Left forelimb (tissue), 1 donor: ENCODE data around the gene SLC38A10.

Experiments
- DNase-seq: peaks from one replicate; pipeline ENCODE4 v3.0.0-alpha.2; 2018; ENCODE audit warnings: low spot score

The SLC38A10 gene

DNA sequence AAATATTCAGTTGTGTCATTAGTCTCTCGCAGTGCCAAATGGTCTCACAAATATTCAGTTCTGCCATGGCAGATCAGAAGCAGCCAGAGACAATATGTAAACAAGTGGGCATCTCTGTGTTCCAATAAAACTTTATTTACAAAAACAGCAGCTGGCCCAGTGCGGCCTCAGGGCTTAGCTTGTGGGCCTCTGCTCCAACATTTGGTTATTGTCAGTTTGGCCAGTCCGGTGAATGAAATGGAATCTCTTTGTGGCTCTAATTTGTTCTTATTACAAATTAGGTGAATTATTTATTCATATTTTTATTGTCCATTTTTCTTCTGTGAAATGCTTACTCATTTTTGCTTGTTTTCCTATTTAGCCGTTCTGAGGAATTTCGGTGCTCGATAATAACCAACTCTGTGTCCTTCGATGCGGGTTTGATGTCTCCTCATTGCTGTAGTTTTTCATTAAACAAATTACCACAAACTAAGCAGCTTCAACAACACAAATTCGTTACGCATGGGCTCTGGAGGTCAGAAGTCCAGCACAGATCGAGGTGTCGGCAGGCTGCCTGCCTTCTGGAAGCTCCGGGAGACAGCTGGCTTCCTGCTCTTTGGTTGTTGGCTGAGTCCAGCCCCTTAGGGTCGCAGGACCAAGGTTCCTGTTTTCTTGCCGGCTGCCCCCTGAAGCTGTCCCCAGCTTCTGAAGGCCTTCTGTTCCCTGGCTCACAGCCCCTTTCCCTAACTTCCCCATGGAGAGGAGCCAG, 4.1 kb upstream of the SLC38A10 start:
- no peak for DNase-seq

- no peak for DNase-seq
Measured at GRCh38 chr17:81298325-81298990, 3.4 kb upstream of the SLC38A10 start.

GRCh38 chr17:81295676-81296381, 722 bp upstream of the SLC38A10 start:
- DNase-seq: no peak

DNA sequence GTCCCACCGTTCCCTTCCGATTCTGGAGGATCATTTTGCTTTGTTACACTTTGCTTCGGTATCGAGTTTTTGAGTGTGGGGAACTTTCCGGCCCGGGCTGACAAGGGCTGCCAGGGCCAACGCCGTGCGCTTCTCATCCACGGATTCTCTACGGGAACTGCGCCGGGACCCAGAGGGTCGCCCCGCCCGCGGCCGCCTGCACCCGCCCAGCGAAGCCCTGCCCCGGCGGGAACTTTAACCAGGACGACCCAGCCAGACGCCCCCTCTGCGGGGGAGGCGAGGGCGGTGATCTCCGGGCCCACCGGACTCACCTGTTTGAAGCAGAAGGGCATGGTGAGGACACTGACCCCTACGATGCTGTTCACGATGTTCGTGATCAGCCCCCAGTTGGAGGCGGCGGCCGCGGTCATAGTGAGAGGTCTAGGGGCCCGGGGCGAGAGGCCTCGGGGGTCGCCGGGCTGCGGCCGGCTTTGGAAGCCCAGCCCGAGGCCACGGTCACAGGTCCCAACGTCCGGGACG, 536 bp downstream of the SLC38A10 start:
- no peak for DNase-seq

DNA sequence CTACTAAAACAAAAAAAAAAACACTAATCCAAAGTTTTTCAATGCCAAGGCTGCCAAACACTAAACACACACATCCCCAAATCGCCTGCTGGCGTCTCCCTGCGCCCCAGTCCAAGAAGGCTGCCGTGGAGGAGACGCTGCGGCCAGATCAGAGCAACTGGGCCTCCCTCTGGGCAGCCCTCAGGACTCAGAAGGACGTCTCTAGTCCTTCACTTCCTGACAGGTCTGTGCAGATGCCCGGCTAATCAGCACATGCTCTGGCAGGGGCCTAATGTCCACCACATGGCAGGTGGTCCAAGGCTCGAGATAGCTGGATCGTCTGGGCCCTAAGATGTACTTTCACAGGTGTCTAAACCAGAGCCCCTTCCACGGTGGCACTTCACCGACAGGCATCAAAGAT, 2.7 kb downstream of the SLC38A10 start:
- no peak for DNase-seq

DNA sequence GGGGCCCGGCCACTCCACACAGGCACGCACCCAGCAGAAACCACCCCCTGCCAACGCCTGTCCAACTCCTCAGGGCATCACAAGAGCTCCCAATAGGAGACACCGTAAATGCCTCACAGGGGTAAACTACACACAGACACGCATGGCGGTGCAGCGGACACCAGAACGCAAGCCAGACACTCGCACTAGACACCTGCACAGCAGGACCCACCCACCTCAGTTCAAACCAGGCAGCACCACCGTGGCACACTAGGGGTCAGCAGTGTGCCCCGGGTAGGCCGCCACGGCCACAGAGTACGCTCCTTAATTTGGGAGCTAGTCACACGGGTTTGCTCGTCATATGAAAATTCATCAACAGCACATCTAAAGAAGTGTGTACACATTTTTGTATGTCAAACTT, 3.4 kb downstream of the SLC38A10 start:
- no peak for DNase-seq

- DNase-seq: no peak
Measured at GRCh38 chr17:81290230-81290629, 4.9 kb downstream of the SLC38A10 start.

- DNase-seq: no peak
Measured at GRCh38 chr17:81289627-81290026, 5.5 kb downstream of the SLC38A10 start.

DNA sequence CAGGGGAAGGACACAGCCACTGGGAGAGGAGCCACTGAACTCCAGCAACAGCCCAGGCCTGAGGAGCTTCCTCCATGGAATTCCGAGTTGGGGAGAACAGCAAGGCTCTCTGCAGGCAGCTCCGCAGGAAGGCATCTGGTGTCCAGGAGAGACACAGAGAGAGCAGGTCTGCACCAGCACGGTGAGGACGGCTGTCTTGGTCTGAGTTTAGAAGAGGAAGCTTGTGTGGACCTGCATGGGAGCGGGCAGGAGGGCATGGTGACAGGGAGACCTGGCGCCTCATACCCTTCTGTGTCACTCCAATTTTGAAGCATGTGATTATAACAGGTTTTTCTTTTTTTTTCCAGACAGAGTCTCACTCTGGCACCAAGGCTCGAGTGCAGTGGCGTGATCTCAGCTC, 6.4 kb downstream of the SLC38A10 start:
- DNase-seq: no peak

DNA sequence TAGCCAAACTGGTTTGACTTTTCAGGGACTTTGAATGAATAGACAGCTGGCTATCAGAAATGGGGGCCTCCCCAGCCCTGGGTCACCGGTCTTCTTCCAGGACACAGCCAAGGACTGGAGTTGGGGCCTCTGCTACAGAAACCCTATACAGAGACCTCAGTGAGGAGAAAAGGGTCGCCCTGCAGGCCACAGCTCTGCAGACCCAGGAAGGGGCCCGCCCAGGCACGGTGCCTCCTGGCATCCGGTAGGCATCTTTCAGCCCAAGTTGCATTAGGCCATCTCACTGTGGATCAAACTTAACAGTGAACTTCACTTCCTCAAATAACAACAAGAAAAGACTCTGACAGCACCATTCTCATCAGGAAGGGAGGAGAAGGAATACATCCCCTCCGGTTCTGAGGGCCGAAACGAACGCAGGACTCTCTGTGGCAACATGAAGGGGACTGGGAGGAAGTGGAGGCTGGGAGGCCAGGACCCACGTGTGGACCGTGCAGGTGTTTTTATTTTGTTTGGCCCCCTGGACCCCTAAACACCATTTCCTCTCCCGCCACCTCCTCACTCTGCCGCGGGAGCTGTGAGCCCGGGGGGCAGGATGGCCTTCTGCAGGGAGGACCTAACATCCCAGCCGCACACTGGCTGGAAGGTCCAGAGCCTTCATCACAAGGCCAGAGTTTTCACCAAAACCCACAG, 7.2 kb downstream of the SLC38A10 start:
- no peak for DNase-seq

DNA sequence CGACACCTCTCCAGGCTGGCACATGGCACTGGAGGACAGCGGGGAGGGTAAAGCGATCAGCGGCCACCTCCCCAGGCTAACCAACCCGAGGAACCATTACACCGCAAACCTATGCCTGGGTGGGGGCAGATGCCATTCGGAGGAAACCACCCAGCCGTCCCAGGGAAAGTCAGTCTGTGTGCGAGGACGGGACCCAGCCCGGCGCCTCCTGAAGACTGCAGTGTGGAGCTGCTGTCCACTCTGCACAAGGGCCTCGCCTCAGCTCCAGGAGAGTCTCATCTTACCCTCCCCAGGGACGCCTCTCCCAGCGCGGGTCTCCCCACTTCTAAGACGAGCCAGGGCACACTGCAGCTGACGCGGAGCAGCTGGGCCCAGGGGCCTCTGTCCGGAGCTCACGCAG, 8.0 kb downstream of the SLC38A10 start:
- DNase-seq: no peak

DNA sequence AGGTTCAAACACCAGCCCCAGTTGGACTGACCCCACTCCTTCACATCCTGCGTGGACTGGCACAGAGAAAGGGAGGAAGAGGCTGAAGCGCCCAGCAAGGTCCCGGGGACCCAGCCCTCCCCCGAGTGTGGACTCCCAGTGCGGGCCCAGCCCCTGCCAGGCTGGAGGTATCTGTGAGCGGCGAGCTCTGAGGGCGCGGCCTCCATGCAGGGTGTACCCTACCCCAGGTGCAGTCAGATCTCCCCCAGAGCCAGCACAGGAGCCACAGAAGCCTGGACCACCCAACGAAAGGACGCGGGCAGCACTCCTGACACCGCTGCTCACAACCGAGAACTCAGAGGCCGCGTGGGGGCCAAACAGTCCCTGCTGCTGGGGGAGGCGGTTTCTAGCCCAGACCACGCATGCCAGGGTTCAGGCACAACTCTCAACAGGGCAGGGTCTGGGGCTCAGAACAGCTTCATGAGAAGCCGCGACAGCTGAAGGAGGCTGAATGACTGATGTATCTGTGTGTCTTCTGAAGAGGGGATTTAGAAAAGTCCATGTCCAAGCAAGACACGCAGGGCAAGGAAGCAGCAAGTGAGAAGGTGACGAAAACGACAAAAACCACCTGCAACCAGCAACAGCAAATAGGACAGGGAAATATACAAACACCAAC, 8.5 kb downstream of the SLC38A10 start:
- DNase-seq: no peak

DNA sequence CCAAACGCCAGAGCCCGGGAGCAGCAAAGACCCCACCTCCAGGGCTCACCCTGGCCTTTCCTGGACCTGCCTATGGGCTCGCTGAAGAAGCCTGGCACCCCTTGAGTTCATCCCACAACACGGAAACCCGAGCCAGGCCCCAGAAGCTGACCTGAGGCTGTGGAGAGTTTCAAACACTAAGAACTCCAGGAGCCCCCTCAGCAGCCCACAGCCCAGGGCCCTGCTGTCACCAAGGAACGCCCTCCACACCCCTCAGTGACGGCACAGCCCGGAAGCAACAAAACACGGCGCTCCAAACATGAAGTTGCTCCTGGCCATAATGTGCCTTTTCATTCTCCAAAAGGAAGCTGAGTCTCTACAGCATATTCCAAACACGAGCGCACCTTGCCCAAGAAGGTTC, 9.2 kb downstream of the SLC38A10 start:
- DNase-seq: no peak

DNA sequence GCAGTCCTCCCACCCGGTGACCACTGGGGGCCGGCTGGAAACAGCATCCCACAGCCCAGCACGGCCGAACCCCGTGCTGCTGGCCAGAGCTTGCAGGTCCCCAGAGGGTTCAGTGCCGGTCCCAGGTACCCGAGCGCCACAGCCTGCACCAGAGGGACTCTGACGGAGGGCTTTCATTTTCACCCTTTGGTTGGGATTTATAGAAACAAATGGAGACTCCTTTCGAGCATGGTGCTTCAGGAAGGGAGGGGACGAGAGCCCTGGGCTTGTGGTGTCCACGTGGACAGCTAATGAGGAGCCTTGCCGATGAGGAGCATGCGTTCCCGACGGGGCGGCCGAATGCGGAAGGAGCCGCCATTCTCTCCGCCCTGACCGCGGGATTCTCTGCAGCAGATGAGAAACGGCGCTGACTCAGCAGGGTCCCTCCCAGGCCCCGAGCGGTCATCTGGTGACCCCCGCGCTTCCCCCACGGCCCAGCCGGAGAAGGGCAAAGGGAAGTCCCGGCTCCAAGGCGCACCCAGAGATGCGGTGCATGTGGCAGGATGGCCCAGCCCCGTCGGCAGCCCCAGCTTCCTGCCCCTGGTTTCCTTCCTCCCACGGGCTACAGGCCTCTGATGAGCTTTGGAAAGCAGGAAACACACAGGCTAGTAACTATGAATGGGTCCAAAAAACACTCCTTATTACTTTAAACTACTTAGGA, 9.8 kb downstream of the SLC38A10 start:
- DNase-seq: peak; percentile 84

DNA sequence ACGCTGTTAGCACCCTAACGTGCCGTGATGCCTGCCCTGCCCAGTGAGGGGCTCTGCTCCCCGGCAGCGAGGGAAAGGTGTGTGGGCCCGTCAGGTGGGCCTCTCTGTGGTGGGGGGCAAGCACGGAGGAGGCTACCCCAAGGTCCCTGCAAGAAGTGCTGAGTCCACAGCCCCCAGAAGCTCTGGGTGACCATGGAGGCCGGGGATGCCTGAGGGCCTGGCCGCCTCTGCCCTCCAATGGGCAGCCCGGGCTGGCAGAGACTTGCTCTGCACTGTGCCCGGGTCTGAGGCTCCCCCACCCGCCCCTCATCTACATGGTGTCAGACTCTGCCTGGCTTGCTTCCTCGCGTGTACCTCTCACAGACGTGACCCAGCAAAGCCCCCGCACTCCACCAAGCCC, 12.2 kb downstream of the SLC38A10 start:
- no peak for DNase-seq

GRCh38 chr17:81282141-81282540, 13.0 kb downstream of the SLC38A10 start:
- no peak for DNase-seq

DNA sequence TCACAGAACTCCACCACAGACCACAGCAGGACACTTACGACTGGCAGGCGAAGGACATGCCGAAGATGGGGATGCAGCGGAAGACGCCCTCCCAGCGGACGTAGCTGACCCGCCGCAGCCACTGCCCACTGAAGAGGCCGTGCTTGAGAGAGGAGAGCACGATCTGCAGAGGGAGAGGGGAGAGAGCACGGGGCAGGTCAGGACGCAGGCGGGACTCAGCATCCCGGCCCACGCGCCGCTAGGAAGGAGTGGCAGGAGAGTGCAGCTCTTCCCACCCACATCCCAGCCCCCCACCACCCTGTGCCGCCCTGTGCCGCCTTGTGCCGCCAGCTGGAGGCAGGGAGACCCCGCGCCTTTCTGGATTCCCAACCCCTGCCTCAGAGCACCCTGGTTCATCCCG, 14.5 kb downstream of the SLC38A10 start:
- DNase-seq: no peak

DNA sequence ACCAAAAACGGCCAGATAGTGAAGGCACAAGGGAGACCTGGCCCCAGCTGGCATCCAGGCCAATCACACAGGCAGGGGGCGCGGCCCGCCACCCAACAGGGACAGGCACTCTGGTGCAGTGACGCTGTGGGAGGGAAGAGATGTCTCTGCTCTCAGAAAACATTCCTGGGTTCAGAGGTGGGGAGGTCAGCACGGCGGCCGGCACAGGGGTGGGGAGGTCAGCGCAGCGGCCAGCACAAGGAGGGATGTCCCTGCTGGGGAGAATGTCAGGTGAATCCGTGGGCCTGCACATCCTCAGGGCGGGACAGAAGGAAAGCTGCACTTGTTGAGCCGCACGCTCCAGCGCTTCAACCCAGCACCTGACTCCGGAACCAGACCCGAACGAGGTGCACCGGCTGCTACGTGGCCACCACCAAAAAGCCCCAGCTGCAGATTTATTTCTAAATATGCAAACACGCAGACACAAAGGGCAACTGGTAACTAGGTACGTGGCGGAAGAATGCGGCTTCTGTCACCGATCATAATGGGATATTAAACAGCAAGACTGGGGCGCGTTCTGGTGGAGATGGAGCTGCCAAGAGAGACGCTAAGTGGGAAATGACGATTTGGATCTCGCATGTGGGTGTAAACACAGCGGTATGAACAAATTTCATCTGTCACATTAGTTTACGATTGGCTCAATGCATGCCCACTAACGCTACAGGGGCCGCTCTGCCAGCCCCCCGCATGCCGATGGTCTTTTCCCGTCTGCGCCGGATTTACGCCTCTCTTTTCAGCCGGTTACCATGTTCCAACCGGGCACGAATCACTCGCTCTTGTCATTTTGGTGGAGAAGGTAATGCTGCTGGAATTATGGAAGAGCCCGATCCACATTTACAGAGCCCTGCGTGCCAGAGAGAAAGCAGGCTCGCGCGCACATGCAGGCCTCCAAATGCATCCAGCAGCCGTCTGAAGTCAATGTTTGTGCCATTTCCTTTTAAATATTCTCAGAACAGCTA, 15.5 kb downstream of the SLC38A10 start:
- no peak for DNase-seq

GRCh38 chr17:81278831-81279230, 16.3 kb downstream of the SLC38A10 start:
- DNase-seq: no peak
